Measurements from ENCODE around the gene CORO7.

The CORO7 gene

GRCh38 chr16:4362476-4363135, 53.8 kb downstream of the CORO7 start:
- no peak overlapping the region for H3K4me3 ChIP-seq (ENCODE audit: low read depth, low read length)

GRCh38 chr16:4361944-4362311, 54.5 kb downstream of the CORO7 start:
- no peak overlapping the region for H3K4me3 ChIP-seq (ENCODE audit: low read depth, low read length)

More at GRCh38 chr16:4362476-4363135, 53.8 kb downstream of the CORO7 start:
- no peak for TF ChIP-seq CTCF (IDR thresholded peaks at IDR 0.05; ENCODE audit: control insufficient read depth, extremely low read depth, insufficient read depth)
- no peak for DNase-seq (ENCODE audit: low read depth)

GRCh38 chr16:4361033-4361943, 55.1 kb downstream of the CORO7 start:
- no peak for TF ChIP-seq CTCF (IDR thresholded peaks at IDR 0.05; ENCODE audit: control insufficient read depth, extremely low read depth, insufficient read depth)
- DNase-seq (ENCODE audit: low read depth): no peak
- H3K4me3 ChIP-seq (ENCODE audit: low read depth, low read length): no peak overlapping the region

More at GRCh38 chr16:4361944-4362311, 54.5 kb downstream of the CORO7 start:
- no peak for TF ChIP-seq CTCF (IDR thresholded peaks at IDR 0.05; ENCODE audit: control insufficient read depth, extremely low read depth, insufficient read depth)
- DNase-seq (ENCODE audit: low read depth): no peak

- no peak for DNase-seq (ENCODE audit: low read depth)
- H3K4me3 ChIP-seq (ENCODE audit: low read depth, low read length): no peak overlapping the region
- no peak for TF ChIP-seq CTCF (IDR thresholded peaks at IDR 0.05; ENCODE audit: control insufficient read depth, extremely low read depth, insufficient read depth)
Observed at GRCh38 chr16:4360538-4361021, 55.8 kb downstream of the CORO7 start.

GRCh38 chr16:4359914-4360313, 56.5 kb downstream of the CORO7 start:
- H3K4me3 ChIP-seq (ENCODE audit: low read depth, low read length): no peak overlapping the region
- no peak for DNase-seq (ENCODE audit: low read depth)
- TF ChIP-seq CTCF (IDR thresholded peaks at IDR 0.05; ENCODE audit: control insufficient read depth, extremely low read depth, insufficient read depth): no peak

GRCh38 chr16:4358831-4359561, 57.4 kb downstream of the CORO7 start:
- no peak overlapping the region for H3K4me3 ChIP-seq (ENCODE audit: low read depth, low read length)
- no peak for DNase-seq (ENCODE audit: low read depth)
- peak; percentile 87 for TF ChIP-seq CTCF (IDR thresholded peaks at IDR 0.05; ENCODE audit: control insufficient read depth, extremely low read depth, insufficient read depth)

Data from LNCaP clone FGC (cell line).